C4-2B (cell line): ENCODE measurements around the gene CLN5.

Source experiments
- CTCF ChIP-seq: fragments of 450-650 bp; conservative IDR thresholded peaks from 2 replicates; pipeline ENCODE4 v1.5.1; 2017; ENCODE audit warnings: mild to moderate bottlenecking
- ZFX ChIP-seq: fragments of 450-650 bp; IDR thresholded peaks from 2 replicates; pipeline ENCODE4 v1.6.1; 2017

- TF ChIP-seq CTCF (no peak), ZFX (no peak)
Measured at GRCh38 chr13:76975863-76976262, 16.0 kb upstream of the CLN5 start.
